Liver (tissue), 9 donors: ENCODE results near the gene TTLL13. TPM values are rescaled to one million over a fixed set of nuclear protein-coding genes. Genes with fewer than 3 reads are reported as not detected.
A peak's percentile ranks its signal among the peaks of the same experiment; 100 is the strongest.

Experiments used
- DNase-seq: peaks from one replicate; pipeline ENCODE4 v3.0.0-alpha.2; 2017; ENCODE audit warnings: low spot score
- H3K27ac ChIP-seq, 2 donors: one replicate each; pipeline ENCODE4 v1.7.0; 2013; ENCODE audit warnings: inconsistent platforms in 2 of 2, low read length in 2 of 2, control low read depth in 1 of 2, low read depth in 1 of 2, mild to moderate bottlenecking in 1 of 2
- H3K27me3 ChIP-seq, 4 donors: one replicate each; pipeline versions ENCODE4 v1.6.1 to v1.7.0; 2013; ENCODE audit warnings: low read length in 3 of 4, inconsistent platforms in 1 of 4, mild to moderate bottlenecking in 1 of 4, moderate library complexity in 1 of 4; ENCODE audit not compliant: control insufficient read depth in 4 of 4, insufficient read depth in 4 of 4
- H3K36me3 ChIP-seq, 4 donors: one replicate each; pipeline versions ENCODE4 v1.6.1 to v1.7.0; 2013; ENCODE audit warnings: low read length in 3 of 4, mild to moderate bottlenecking in 3 of 4, low read depth in 1 of 4, moderate library complexity in 1 of 4; ENCODE audit not compliant: control insufficient read depth in 4 of 4, insufficient read depth in 3 of 4
- H3K4me1 ChIP-seq, 4 donors: one replicate each; pipeline versions ENCODE4 v1.6.1 to v1.7.0; 2013; ENCODE audit warnings: low read length in 3 of 4, mild to moderate bottlenecking in 3 of 4, moderate library complexity in 1 of 4; ENCODE audit not compliant: control insufficient read depth in 4 of 4, insufficient read depth in 4 of 4
- H3K4me3 ChIP-seq, 3 donors: one replicate each; pipeline versions ENCODE4 v1.6.1 to v1.7.0; 2013; ENCODE audit warnings: low read length in 3 of 3, control low read depth in 1 of 3, low read depth in 1 of 3, mild to moderate bottlenecking in 1 of 3
- H3K9ac ChIP-seq, 2 donors: one replicate each; pipeline ENCODE4 v1.7.0; 2013; ENCODE audit warnings: low read length in 2 of 2, mild to moderate bottlenecking in 2 of 2, moderate library complexity in 2 of 2, control low read depth in 1 of 2, low read depth in 1 of 2
- H3K9me3 ChIP-seq, 4 donors: one replicate each; pipeline versions ENCODE4 v1.6.1 to v1.7.0; 2013; ENCODE audit warnings: low read length in 3 of 4; ENCODE audit not compliant: control insufficient read depth in 4 of 4
- EGR1 ChIP-seq, 2 donors: IDR thresholded peaks; 2 replicates each; pipeline ENCODE4 v1.6.1; 2016 to 2018; ENCODE audit warnings: antibody characterized with exemption in 2 of 2, low read depth in 2 of 2
- FOXA1 ChIP-seq: IDR thresholded peaks from 2 replicates; pipeline ENCODE4 v1.6.1; 2016; ENCODE audit warnings: antibody characterized with exemption
- FOXA2 ChIP-seq: IDR thresholded peaks from 2 replicates; pipeline ENCODE4 v1.6.1; 2016; ENCODE audit warnings: antibody characterized with exemption
- GABPA ChIP-seq, 2 donors: IDR thresholded peaks in 1 of 2; conservative IDR thresholded peaks in 1 of 2; 2 replicates each; pipeline ENCODE4 v1.6.1; 2016; ENCODE audit warnings: antibody characterized with exemption in 2 of 2, mild to moderate bottlenecking in 1 of 2, moderate library complexity in 1 of 2
- HNF4A ChIP-seq, 2 donors: conservative IDR thresholded peaks; 2 replicates each; pipeline ENCODE4 v1.6.1; 2016; ENCODE audit warnings: antibody characterized with exemption in 2 of 2, mild to moderate bottlenecking in 2 of 2
- HNF4G ChIP-seq: IDR thresholded peaks from 2 replicates; pipeline ENCODE4 v1.6.1; 2016; ENCODE audit warnings: antibody characterized with exemption
- JUND ChIP-seq, 2 donors: IDR thresholded peaks; 2 replicates each; pipeline ENCODE4 v1.6.1; 2016; ENCODE audit warnings: antibody characterized with exemption in 2 of 2
- NR2F2 ChIP-seq: IDR thresholded peaks from 2 replicates; pipeline ENCODE4 v1.6.1; 2016; ENCODE audit warnings: antibody characterized with exemption
- RAD21 ChIP-seq, 2 donors: IDR thresholded peaks; 2 replicates each; pipeline ENCODE4 v1.6.1; 2016; ENCODE audit warnings: antibody characterized with exemption in 2 of 2, mild to moderate bottlenecking in 2 of 2
- RXRA ChIP-seq, 2 donors: IDR thresholded peaks; 2 replicates each; pipeline ENCODE4 v1.6.1; 2017 to 2018; ENCODE audit warnings: antibody characterized with exemption in 2 of 2, mild to moderate bottlenecking in 1 of 2
- SP1 ChIP-seq: IDR thresholded peaks from 2 replicates; pipeline ENCODE4 v1.6.1; 2018; ENCODE audit warnings: antibody characterized with exemption, mild to moderate bottlenecking
- TAF1 ChIP-seq: conservative IDR thresholded peaks from 2 replicates; pipeline ENCODE4 v1.6.1; 2016; ENCODE audit warnings: antibody characterized with exemption, mild to moderate bottlenecking
- YY1 ChIP-seq: IDR thresholded peaks from 2 replicates; pipeline ENCODE4 v1.6.1; 2016; ENCODE audit warnings: antibody characterized with exemption, mild to moderate bottlenecking
- WGBS: extraction: QIAGEN DNeasy Blood & Tissue Kit; methylation state at CpG from one replicate; pipeline ENCODE4 v1.1.7; 2013; 5-methylcytosine and 5-hydroxymethylcytosine counted together
- polyA plus RNA-seq, 2 donors: library from polyadenylated mRNA; stranded (reverse) in 1 of 2; unstranded in 1 of 2; fragments of 200-250 nt in 1 of 2; fragments of >200 nt in 1 of 2; fragmentation: Nextera tagmentation in 1 of 2; extraction: Ambion mirVana in 1 of 2; gene quantifications; one replicate each; pipeline versions ENCODE4 v1.2.1 to v1.2.3, GENCODE V29; 2013 to 2015
- total RNA-seq, 2 donors: library from RNA; depleted of rRNA; stranded (reverse); fragments of >200 nt; gene quantifications; one replicate each; pipeline ENCODE4 v1.2.3, GENCODE V29; 2014
- TF ChIP-seq, protein P1 (sequence below): IDR thresholded peaks from 2 replicates; pipeline ENCODE4 v1.6.1; 2016; ENCODE audit warnings: antibody characterized with exemption
- TF ChIP-seq, protein P2 (sequence below): IDR thresholded peaks from 2 replicates; pipeline ENCODE4 v1.6.1; 2016; ENCODE audit warnings: antibody characterized with exemption
- TF ChIP-seq, protein P3 (sequence below): fragments of 150-350 bp; IDR thresholded peaks from 2 replicates; pipeline ENCODE4 v1.5.1; 2017; ENCODE audit warnings: improper control_type of control experiment, low read depth, low read length; ENCODE audit not compliant: missing input control
- TF ChIP-seq, protein P4 (sequence below): IDR thresholded peaks from 2 replicates; pipeline ENCODE4 v1.6.1; 2016; ENCODE audit warnings: antibody characterized with exemption, mild to moderate bottlenecking
- TF ChIP-seq, protein P5 (sequence below): IDR thresholded peaks from 2 replicates; pipeline ENCODE4 v1.6.1; 2016; ENCODE audit warnings: antibody characterized with exemption
- donor health status: healthy.
- donor health status: healthy.
- donor health status: healthy.
- donor health status: healthy.
- donor health status: healthy.

TTLL13 gene
- total and polyA plus RNA-seq, 4 donors, result 0.08 to 0.17 TPM; not detected in 2

DNA sequence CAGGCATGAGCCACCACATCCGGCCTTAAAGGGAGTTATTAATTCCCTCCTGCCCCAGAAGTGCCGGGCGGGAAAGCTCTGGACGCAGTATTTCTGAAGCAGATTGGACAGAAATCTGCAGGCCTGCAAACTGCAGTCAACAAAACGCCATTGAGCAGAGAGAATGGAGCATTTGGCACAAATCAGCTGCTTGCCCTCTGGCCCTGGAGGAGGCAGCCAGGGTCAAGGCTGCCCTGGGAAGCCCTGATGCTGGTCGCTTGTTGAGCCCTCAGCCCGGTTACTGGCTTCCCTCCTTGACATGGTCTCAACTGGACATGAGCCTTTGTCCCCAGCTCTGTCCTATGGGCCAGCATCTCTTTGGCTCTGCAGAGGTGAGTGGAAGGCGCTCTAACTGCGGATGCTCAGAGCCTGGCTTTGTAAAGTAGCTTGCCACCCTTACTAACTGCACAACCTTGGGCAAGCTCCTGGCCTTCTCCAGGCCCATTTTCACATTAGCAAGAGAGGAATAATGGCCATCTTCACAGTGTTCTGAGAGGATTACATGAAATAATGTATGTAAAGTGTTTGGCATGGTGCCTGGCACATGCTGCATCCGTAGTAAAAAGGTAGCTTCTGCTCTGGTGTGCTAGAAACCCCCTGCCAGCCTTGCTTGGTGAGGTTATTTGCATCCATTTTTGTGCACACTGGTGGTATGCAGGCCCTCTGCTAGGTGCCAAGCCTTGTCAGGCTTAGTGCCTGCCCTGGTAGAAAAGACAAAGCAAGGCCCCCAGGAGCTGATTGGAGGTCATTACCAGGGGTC is 44.1 kb upstream of the TTLL13 start:
- H3K36me3 ChIP-seq, result peaks cover 0 to 22% (median 3%) of the 10 kb centered on the region in 4 donors
- 88% methylated on average over 10 of the region's 10 CpGs for WGBS
- H3K4me1 ChIP-seq, result peaks cover 17 to 48% (median 31%) of the 10 kb centered on the region in 4 donors
- no peak overlapping the region for H3K27ac ChIP-seq
- no peak overlapping the region for H3K9ac ChIP-seq
- H3K9me3 ChIP-seq, result no peaks in the 10 kb centered on the region
- no peak for DNase-seq
- no peaks in the 10 kb centered on the region for H3K27me3 ChIP-seq
- TF ChIP-seq RAD21 (IDR thresholded peaks at IDR 0.05) (no peak), RXRA (IDR thresholded peaks at IDR 0.05) (no peak), TAF1 (no peak)
- TF ChIP-seq, protein P1, sequence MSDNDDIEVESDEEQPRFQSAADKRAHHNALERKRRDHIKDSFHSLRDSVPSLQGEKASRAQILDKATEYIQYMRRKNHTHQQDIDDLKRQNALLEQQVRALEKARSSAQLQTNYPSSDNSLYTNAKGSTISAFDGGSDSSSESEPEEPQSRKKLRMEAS, result no peak
- no peak overlapping the region for H3K4me3 ChIP-seq

DNA sequence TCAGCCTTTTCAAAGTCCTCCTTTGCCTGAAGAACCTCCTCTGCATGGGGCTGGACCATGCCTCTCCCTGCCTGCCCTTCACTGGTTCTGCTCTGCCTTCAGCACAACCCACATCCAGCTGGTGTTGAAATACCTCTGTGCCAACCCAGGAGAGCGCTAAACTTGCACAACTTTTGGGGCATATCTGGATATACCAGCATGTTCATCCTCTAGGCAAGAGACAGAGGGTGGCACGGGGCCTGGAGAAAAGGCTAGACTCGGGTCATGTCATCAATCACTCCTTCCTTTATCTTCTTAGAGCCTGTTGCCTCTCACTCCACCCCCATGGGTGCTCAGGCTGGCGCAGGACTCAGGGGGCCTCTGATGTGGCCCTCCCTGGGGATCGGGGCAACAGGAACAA is 43.5 kb upstream of the TTLL13 start:
- no peaks in the 10 kb centered on the region for H3K9me3 ChIP-seq
- H3K27ac ChIP-seq, result peak overlapping the region in 1 of 2 donors; percentile 21
- WGBS, result 57% methylated on average over 5 of the region's 5 CpGs
- peaks cover 15 to 49% (median 35%) of the 10 kb centered on the region in 4 donors for H3K4me1 ChIP-seq
- no peaks in the 10 kb centered on the region for H3K27me3 ChIP-seq
- no peak overlapping the region for H3K4me3 ChIP-seq
- TF ChIP-seq, protein P2, sequence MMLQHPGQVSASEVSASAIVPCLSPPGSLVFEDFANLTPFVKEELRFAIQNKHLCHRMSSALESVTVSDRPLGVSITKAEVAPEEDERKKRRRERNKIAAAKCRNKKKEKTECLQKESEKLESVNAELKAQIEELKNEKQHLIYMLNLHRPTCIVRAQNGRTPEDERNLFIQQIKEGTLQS, result no peak
- TF ChIP-seq SP1 (peak; percentile 19), NR2F2 (no peak), TAF1 (no peak), YY1 (no peak), EGR1 (IDR thresholded peaks at IDR 0.05; ENCODE audit: low read depth in 2 of 2) (no peak), FOXA1 (no peak), GABPA (IDR thresholded peaks at IDR 0.05 in 1 of 2, conservative IDR thresholded peaks at IDR 0.05 in 1 of 2) (no peak), RAD21 (IDR thresholded peaks at IDR 0.05) (peak in 1 of 2 donors; percentile 46), JUND (IDR thresholded peaks at IDR 0.05) (no peak), HNF4G (no peak), HNF4A (conservative IDR thresholded peaks at IDR 0.05) (peak in 1 of 2 donors; percentile 23), RXRA (IDR thresholded peaks at IDR 0.05) (peak; percentile 34 to 44), FOXA2 (no peak)
- TF ChIP-seq, protein P3, sequence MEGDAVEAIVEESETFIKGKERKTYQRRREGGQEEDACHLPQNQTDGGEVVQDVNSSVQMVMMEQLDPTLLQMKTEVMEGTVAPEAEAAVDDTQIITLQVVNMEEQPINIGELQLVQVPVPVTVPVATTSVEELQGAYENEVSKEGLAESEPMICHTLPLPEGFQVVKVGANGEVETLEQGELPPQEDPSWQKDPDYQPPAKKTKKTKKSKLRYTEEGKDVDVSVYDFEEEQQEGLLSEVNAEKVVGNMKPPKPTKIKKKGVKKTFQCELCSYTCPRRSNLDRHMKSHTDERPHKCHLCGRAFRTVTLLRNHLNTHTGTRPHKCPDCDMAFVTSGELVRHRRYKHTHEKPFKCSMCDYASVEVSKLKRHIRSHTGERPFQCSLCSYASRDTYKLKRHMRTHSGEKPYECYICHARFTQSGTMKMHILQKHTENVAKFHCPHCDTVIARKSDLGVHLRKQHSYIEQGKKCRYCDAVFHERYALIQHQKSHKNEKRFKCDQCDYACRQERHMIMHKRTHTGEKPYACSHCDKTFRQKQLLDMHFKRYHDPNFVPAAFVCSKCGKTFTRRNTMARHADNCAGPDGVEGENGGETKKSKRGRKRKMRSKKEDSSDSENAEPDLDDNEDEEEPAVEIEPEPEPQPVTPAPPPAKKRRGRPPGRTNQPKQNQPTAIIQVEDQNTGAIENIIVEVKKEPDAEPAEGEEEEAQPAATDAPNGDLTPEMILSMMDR, result no peak
- TF ChIP-seq, protein P4, sequence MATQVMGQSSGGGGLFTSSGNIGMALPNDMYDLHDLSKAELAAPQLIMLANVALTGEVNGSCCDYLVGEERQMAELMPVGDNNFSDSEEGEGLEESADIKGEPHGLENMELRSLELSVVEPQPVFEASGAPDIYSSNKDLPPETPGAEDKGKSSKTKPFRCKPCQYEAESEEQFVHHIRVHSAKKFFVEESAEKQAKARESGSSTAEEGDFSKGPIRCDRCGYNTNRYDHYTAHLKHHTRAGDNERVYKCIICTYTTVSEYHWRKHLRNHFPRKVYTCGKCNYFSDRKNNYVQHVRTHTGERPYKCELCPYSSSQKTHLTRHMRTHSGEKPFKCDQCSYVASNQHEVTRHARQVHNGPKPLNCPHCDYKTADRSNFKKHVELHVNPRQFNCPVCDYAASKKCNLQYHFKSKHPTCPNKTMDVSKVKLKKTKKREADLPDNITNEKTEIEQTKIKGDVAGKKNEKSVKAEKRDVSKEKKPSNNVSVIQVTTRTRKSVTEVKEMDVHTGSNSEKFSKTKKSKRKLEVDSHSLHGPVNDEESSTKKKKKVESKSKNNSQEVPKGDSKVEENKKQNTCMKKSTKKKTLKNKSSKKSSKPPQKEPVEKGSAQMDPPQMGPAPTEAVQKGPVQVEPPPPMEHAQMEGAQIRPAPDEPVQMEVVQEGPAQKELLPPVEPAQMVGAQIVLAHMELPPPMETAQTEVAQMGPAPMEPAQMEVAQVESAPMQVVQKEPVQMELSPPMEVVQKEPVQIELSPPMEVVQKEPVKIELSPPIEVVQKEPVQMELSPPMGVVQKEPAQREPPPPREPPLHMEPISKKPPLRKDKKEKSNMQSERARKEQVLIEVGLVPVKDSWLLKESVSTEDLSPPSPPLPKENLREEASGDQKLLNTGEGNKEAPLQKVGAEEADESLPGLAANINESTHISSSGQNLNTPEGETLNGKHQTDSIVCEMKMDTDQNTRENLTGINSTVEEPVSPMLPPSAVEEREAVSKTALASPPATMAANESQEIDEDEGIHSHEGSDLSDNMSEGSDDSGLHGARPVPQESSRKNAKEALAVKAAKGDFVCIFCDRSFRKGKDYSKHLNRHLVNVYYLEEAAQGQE, result no peak
- TF ChIP-seq, protein P5, sequence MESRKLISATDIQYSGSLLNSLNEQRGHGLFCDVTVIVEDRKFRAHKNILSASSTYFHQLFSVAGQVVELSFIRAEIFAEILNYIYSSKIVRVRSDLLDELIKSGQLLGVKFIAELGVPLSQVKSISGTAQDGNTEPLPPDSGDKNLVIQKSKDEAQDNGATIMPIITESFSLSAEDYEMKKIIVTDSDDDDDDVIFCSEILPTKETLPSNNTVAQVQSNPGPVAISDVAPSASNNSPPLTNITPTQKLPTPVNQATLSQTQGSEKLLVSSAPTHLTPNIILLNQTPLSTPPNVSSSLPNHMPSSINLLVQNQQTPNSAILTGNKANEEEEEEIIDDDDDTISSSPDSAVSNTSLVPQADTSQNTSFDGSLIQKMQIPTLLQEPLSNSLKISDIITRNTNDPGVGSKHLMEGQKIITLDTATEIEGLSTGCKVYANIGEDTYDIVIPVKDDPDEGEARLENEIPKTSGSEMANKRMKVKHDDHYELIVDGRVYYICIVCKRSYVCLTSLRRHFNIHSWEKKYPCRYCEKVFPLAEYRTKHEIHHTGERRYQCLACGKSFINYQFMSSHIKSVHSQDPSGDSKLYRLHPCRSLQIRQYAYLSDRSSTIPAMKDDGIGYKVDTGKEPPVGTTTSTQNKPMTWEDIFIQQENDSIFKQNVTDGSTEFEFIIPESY, result no peak
- TF ChIP-seq, protein P1, result no peak
- no peak overlapping the region for H3K9ac ChIP-seq
- peaks cover 0 to 24% (median 3%) of the 10 kb centered on the region in 4 donors for H3K36me3 ChIP-seq
- DNase-seq, result no peak
